ENCODE measurements around the gene SFXN3.

- TF ChIP-seq, protein P1, sequence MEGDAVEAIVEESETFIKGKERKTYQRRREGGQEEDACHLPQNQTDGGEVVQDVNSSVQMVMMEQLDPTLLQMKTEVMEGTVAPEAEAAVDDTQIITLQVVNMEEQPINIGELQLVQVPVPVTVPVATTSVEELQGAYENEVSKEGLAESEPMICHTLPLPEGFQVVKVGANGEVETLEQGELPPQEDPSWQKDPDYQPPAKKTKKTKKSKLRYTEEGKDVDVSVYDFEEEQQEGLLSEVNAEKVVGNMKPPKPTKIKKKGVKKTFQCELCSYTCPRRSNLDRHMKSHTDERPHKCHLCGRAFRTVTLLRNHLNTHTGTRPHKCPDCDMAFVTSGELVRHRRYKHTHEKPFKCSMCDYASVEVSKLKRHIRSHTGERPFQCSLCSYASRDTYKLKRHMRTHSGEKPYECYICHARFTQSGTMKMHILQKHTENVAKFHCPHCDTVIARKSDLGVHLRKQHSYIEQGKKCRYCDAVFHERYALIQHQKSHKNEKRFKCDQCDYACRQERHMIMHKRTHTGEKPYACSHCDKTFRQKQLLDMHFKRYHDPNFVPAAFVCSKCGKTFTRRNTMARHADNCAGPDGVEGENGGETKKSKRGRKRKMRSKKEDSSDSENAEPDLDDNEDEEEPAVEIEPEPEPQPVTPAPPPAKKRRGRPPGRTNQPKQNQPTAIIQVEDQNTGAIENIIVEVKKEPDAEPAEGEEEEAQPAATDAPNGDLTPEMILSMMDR (IDR thresholded peaks at IDR 0.05; ENCODE audit: poor library complexity) = no peak
- TF ChIP-seq EZH2 (IDR thresholded peaks at IDR 0.05; ENCODE audit: borderline replicate concordance) (no peak), EZH2phosphoT487 (IDR thresholded peaks at IDR 0.05; ENCODE audit: low read depth, severe bottlenecking, unreplicated experiment) (no peak)
Observed at GRCh38 chr10:101089520-101090299, 58.7 kb downstream of the SFXN3 start.
